Measurements from ENCODE around the gene SPTBN4.
A peak's percentile ranks its signal among the peaks of the same experiment; 100 is the strongest.
"Not testable (repeated sequence)": the region's sequence is repeated elsewhere in the genome, so short reads cannot be mapped to it uniquely, and the experiment has no call there.

Gene SPTBN4

GRCh38 chr19:40441719-40442253 is 25.0 kb upstream of the SPTBN4 start:
- no peak for DNase-seq (ENCODE audit: low read depth, low spot score)

- DNase-seq (ENCODE audit: low read depth, low spot score), result no peak
Observed at GRCh38 chr19:40442328-40443130, 24.3 kb upstream of the SPTBN4 start.

GRCh38 chr19:40443131-40443999 is 23.4 kb upstream of the SPTBN4 start:
- DNase-seq (ENCODE audit: low read depth, low spot score), result peak; percentile 100

- peak; percentile 98 for DNase-seq (ENCODE audit: low read depth, low spot score)
Observed at GRCh38 chr19:40444000-40444824, 22.6 kb upstream of the SPTBN4 start, which contains the start of gene SERTAD3. SERTAD3 (minus strand) TSS chr19:40444335; CDS start chr19:40442080, 2,255 bp downstream.

GRCh38 chr19:40444825-40445312 is 21.9 kb upstream of the SPTBN4 start:
- no peak for DNase-seq (ENCODE audit: low read depth, low spot score)

- peak; percentile 92 for DNase-seq (ENCODE audit: low read depth, low spot score)
Observed at GRCh38 chr19:40445780-40446262, 21.0 kb upstream of the SPTBN4 start.

- no peak for DNase-seq (ENCODE audit: low read depth, low spot score)
Observed at GRCh38 chr19:40446263-40446784, 20.5 kb upstream of the SPTBN4 start.

- DNase-seq (ENCODE audit: low read depth, low spot score), result no peak
Observed at GRCh38 chr19:40449506-40449905, 17.3 kb upstream of the SPTBN4 start.

- no peak for DNase-seq (ENCODE audit: low read depth, low spot score)
Observed at GRCh38 chr19:40450664-40451063, 16.1 kb upstream of the SPTBN4 start.

GRCh38 chr19:40452016-40452415 is 14.8 kb upstream of the SPTBN4 start:
- no peak for DNase-seq (ENCODE audit: low read depth, low spot score)

DNA sequence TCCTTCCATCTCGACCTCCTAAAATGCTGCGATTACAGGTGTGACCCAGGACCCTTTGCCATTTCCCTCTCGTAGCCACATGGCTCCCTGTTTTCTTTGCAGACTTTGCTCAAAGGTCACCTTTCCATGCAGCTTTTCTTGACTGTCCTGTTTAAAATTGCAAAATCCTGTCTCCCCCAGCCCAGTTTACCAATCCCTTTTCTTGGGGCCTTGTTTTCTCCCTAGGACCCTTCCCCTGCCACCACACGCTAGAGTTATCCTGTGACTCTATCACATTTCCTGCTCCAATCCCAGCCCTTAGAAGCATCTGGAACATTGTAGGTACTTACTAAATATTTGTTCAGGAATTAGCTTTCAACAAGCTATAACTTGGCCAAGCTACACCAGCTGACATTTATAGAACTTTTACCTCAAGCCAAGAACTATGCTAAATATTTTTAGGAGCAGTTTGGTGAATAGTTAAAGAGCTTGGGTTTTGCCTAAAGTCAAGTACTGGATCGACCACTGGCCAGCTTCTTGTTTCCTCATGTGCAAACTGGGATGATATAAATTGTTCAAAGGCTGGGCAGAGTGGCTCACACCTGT is 13.6 kb upstream of the SPTBN4 start:
- DNase-seq (ENCODE audit: low read depth, low spot score), result no peak

- DNase-seq (ENCODE audit: low read depth, low spot score), result not testable (repeated sequence)
Observed at GRCh38 chr19:40453943-40454342, 12.9 kb upstream of the SPTBN4 start.

DNA sequence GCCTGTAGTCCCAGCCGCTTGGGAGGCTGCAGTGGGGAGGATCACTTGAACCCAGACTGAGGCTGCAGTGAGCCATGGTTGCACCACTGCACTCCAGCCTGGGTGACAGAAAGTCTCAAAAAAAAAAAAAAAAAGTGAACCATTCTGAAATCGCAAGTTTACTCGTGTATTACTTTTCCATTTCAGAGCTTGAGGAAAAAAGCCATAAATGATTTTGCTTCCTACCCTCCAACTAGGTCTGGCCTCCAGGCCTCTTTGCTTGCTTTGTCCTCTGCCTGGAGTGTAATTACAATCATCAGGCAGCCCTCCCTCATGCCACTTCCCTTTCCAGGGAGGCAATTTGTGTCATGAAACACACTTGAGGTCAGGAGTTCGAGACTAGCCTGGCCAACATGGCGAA is 9.8 kb upstream of the SPTBN4 start:
- DNase-seq (ENCODE audit: low read depth, low spot score), result no peak

DNA sequence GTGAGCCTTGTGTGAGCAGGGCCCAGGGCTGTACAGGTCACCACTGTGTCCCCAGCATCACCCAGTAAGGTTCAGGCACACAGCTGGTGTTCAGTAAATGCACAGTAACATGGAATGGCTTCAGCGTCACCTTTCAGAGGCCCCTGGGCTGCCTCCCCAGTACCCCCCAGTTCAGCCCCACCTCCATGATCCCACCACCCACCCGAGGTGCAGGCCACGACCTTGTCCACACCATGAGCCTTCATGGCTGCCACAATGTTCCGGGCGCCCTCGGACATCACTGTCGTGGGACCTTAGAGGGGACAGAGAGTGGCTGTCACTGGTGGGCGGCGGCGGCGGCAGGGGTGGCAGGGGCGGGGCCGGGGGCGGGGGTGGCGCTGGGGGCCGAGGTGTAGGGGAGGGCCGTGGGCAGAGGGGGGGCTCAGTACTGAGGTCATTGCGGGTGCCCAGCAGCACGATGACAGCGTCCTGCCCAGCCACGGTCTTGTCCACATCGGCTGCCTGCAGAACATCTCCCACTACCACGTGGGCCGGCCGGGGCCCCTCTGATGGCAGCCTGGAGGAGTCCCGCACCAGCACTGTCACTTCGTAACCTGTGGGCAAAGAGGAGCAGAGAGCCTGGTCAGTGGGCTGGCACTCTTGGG is 8.7 kb upstream of the SPTBN4 start:
- DNase-seq (ENCODE audit: low read depth, low spot score), result no peak

- DNase-seq (ENCODE audit: low read depth, low spot score), result no peak
Observed at GRCh38 chr19:40458597-40458974, 8.2 kb upstream of the SPTBN4 start.

DNA sequence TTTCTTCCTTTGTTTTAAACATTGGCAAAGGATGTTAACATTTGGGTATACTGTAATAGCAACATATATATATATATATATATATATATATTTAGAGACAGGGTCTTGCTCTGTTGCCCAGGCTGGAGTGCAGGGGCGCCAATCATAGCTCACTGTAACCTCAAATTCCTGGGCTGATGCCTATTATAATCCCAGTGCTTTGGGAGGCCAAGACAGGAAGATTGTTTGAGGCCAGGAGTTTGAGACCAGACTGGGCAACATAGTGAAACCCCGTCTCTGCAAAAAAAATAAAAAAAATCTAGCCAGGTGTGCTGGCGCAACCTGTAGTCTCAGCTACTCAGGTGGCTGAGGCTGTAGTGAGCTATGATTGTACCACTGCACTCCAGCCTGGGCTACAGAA is 6.6 kb upstream of the SPTBN4 start:
- DNase-seq (ENCODE audit: low read depth, low spot score), result no peak

DNA sequence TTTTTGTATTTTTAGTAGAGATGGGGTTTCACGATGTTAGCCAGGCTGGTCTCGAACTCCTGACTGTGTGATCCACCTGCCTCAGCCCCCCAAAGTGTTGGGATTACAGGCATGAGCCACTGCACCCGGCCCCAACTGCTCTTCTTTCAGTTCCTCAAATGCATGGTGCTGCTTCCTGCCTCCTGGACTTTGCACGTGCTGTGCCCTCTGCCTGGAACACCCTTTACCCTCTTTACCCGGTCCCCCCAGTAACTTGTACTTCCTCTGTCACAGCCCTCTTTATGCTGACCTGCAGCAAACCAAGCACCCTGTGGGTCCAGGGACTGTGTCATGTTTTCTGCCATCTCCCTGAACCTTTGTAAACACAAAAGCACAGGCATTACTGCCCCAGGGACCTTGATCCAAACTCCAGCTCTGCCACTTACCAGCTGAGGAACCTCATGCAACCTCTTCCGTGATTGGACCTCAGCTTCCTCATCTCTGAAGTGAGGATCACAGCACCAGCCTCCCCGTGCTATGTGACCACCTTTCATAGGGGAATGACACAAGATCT is 5.1 kb upstream of the SPTBN4 start:
- DNase-seq (ENCODE audit: low read depth, low spot score), result no peak

GRCh38 chr19:40463587-40464037 is 3.2 kb upstream of the SPTBN4 start:
- DNase-seq (ENCODE audit: low read depth, low spot score), result not testable (repeated sequence)

Data from ELF-1 (cell line).